Brain microvascular endothelial cell (primary cell): ENCODE results near the gene CYP46A1.

Experiments used
- DNase-seq: peaks from one replicate; pipeline ENCODE4 v3.0.0-alpha.2; 2020
- H3K27ac ChIP-seq: fragments of 250-450 bp; sonication (Bioruptor Pico); 2 replicates; pipeline ENCODE4 v1.5.1; 2020; ENCODE audit warnings: mild to moderate bottlenecking, moderate library complexity
- H3K27me3 ChIP-seq: fragments of 250-450 bp; sonication (Bioruptor Pico); replicated peaks from 2 replicates; pipeline ENCODE4 v1.5.1; 2020; ENCODE audit warnings: mild to moderate bottlenecking
- H3K36me3 ChIP-seq: fragments of 250-450 bp; sonication (Bioruptor Pico); replicated peaks from 2 replicates; pipeline ENCODE4 v1.5.1; 2020; ENCODE audit warnings: mild to moderate bottlenecking
- H3K4me3 ChIP-seq: 2 replicates; pipeline ENCODE4 v1.5.1; 2011; ENCODE audit warnings: low read depth, mild to moderate bottlenecking, control low read depth, low read length, moderate library complexity
- in situ Hi-C: cut with HindIII; loops from 2 replicates; pipeline ENCODE4 v1.10.0; 2017; ENCODE audit warnings: low sequenced_read_pairs, low pct_ligation_motif_present
- TF ChIP-seq, protein P1 (sequence below): IDR thresholded peaks from 2 replicates; pipeline ENCODE4 v1.5.1; 2011; ENCODE audit warnings: low read depth, mild to moderate bottlenecking, moderate library complexity, low read length, control low read depth, inconsistent platforms; ENCODE audit errors: missing control alignments

Gene CYP46A1

DNA sequence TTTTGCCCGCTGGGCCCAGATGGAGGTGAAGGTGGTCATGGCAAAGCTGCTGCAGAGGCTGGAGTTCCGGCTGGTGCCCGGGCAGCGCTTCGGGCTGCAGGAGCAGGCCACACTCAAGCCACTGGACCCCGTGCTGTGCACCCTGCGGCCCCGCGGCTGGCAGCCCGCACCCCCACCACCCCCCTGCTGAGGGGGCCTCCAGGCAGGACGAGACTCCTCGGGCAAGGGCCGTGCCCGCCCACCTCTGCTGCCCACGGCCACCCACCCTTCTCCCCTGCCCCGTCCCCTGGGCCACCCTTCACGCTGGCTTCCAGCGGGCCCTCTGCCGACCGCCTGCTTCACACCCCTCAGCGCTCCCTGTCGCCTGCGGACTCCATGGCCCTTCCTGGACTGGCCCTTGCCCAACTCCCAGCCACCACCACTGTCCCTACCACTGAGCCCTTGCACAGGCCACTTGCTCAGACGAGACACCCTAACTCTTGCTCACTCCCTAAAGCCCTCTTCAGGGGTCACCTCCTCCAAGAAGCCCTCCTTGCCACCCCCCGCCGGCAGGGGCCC, 42.5 kb downstream of the CYP46A1 start:
- Histone ChIP-seq H3K4me3 (no peak overlapping the region), H3K27me3 (no peaks in the 10 kb centered on the region), H3K27ac (no peak overlapping the region), H3K36me3 (no peaks in the 10 kb centered on the region)
- TF ChIP-seq, protein P1, sequence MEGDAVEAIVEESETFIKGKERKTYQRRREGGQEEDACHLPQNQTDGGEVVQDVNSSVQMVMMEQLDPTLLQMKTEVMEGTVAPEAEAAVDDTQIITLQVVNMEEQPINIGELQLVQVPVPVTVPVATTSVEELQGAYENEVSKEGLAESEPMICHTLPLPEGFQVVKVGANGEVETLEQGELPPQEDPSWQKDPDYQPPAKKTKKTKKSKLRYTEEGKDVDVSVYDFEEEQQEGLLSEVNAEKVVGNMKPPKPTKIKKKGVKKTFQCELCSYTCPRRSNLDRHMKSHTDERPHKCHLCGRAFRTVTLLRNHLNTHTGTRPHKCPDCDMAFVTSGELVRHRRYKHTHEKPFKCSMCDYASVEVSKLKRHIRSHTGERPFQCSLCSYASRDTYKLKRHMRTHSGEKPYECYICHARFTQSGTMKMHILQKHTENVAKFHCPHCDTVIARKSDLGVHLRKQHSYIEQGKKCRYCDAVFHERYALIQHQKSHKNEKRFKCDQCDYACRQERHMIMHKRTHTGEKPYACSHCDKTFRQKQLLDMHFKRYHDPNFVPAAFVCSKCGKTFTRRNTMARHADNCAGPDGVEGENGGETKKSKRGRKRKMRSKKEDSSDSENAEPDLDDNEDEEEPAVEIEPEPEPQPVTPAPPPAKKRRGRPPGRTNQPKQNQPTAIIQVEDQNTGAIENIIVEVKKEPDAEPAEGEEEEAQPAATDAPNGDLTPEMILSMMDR: no peak
- no peak for DNase-seq
- in situ Hi-C loops: no loop called here

DNA sequence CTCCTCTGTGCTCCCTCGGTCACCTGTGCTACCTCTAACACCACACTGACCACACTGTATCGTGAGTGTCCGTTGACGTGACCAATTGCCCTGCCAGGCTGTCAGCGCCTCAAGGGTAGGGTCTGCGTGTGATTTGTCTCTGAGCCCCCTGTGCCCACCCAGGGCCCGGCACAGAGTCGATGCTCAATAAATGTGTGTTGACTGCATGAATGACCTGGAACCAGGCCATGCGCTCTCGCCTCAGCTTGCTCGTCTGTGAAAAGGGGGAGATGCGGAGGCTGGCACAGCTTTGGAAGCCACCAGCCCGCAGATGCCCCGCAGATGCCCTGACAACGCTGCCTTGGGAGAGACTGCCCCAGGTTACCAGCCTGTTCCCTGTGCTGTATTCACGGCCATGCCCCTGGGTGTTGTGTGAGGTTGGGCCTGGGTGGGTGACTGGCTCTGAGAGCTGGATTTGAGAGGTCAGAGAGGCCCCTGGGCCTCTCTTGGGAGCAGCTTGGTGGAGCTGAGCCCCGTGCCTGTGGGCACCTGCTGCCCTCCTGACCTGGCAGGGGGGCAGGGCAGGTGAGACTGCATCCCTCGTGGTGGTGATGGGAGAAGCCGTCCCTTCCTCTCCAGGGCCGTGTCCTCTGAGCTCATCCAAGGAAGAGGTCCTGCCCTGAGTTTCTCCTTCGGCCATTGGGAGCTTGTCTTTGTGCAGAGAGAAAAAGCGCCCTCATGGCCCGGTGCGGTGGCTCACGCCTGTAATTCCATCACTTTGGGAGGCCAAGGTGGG, 43.2 kb downstream of the CYP46A1 start:
- Histone ChIP-seq H3K36me3 (no peaks in the 10 kb centered on the region), H3K27me3 (no peaks in the 10 kb centered on the region), H3K4me3 (no peak overlapping the region), H3K27ac (no peak overlapping the region)
- TF ChIP-seq, protein P1: no peak
- DNase-seq: no peak
- in situ Hi-C loops: no loop called here

DNA sequence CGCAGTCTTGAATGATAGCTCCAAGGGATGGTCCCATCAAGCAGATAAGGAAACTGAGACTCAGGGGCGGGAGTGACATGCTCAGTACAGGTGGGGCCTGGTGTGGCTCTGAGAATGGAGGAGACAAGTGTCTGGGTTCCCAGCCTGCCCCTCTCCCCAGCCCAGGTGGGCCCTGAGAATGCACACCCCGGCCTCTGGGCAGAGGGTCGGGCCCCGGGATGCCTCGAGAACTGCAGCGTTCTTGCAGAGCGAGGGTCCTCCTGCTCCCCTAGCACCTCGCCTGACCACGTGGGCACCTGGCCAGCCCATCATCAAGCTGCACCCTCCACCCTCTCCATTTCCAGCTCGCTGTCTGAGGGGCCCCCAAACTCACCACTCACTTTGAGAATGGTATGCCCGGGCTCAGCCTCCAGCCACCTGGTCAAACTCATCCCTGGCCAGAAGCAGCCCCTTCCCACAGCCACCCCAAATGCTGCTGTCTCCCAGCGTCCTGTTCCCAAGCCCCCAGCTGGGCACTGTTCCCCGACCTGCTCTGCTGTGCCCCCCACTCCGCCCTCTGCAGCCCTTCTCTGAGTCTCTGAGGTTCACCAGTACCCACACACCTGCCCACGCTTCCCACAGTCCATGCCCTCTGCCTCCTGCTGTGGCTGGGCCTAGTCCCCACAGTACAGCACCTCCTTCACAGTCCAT, 44.3 kb downstream of the CYP46A1 start:
- in situ Hi-C loops: no loop called here
- TF ChIP-seq, protein P1: no peak

DNA sequence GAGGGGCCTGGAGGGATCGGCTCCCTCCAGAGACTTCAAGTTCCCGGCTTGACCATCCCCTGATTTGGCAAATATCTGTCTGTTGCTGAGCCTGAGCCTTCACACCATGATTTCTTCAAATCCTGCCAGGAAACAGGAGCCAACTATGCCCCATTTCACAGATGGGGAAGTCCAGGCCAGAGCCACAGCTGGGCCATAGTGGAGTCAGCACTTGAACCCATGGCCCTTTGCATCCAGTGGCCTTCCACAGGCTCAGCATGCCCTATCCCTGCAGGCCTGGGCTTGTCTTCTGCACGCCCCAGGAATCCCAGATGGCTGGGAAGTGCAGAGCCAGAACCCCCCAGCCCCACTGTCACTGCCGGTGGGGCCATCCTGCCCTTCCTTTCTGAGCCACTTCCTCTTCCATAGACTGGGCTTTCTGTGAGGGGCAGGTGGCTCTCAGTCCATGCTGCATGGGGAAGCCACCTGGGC, 44.9 kb downstream of the CYP46A1 start:
- TF ChIP-seq, protein P1: no peak
- Histone ChIP-seq H3K27ac (no peak overlapping the region), H3K4me3 (no peak overlapping the region), H3K27me3 (no peaks in the 10 kb centered on the region), H3K36me3 (no peaks in the 10 kb centered on the region)
- in situ Hi-C loops: no loop called here
- no peak for DNase-seq

More for the DNA sequence above, 44.3 kb downstream of the CYP46A1 start:
- Histone ChIP-seq H3K4me3 (no peak overlapping the region), H3K27me3 (no peaks in the 10 kb centered on the region), H3K27ac (no peak overlapping the region), H3K36me3 (no peaks in the 10 kb centered on the region)
- no peak for DNase-seq

DNA sequence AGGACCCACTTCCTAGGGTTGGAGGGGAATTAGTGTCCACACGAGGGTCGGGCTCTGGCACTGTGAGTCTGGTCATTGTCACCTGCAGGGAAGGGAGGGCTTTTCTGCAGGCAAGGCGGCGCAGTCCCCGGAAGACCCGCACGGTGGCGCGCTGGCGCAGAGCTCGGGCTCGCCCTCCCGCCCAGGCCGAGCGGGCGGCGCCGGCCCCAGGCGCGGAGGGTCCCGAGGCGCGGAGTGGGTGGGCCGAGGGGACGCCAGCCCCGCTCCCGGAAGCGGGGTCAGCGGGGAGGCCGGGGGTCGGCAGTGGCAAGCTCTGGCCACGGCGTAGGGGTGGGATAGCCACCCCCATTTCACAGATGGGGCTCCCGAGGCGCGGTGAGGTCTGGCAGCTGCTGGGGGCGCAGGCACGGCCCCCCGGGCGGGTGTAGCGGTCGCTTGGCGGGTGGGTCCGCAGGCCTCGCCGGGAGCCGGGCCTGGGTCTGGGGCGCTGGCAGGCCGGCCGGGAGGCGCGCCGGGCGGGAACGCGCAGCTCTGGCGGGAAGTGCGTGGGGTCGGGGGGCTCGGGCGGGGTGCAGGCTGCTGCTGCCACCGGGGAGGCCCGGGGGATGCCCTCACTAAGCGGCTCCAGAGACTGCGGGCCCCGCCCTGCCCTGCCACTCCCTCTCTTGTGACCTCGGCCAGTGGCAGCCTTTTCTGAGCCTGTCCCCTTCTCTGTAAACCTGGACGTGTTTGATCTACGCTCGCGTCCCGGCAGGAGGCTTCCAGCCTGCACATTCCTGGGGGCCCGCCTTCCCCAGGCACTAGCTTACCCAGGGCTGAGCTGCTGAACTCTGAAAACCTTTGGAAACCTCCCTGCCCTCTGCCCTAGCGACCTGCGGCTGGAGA, 46.1 kb downstream of the CYP46A1 start:
- Histone ChIP-seq H3K4me3 (peak overlapping the region; percentile 51), H3K36me3 (no peaks in the 10 kb centered on the region), H3K27ac (no peak overlapping the region), H3K27me3 (no peaks in the 10 kb centered on the region)
- TF ChIP-seq, protein P1: peak; percentile 81
- in situ Hi-C loops: no loop called here
- no peak for DNase-seq
